Activated CD4-positive, alpha-beta T cell treated with anti-CD3 and anti-CD28 coated beads, Interleukin-2, amount 50 U/mL, for 16 hours (primary cell): ENCODE results near the gene RMND1.
"Not testable (repeated sequence)": the region's sequence is repeated elsewhere in the genome, so short reads cannot be mapped to it uniquely, and the experiment has no call there.

Experiments
- DNase-seq: peaks from one replicate; pipeline ENCODE4 v3.0.0-alpha.2; 2020

The RMND1 gene

DNA sequence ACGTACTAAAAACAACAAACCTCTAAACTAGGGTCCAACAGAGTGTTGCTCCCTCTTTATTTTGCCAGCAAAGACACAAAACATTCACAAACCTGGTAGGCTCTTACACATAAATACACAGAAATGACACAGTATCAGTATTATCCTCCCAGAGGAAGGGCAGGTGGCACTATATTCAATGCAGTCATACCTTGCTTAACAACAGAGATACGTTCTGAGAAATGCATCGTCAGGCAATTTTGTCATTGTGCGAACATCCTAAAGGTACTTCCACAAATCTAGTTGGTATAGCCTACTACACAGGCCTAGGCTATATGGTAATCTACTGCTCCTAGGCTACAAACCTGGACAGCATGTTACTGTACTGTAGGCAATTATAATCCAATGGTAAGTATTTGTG is 70.2 kb downstream of the RMND1 start:
- DNase-seq = peak; percentile 59

DNA sequence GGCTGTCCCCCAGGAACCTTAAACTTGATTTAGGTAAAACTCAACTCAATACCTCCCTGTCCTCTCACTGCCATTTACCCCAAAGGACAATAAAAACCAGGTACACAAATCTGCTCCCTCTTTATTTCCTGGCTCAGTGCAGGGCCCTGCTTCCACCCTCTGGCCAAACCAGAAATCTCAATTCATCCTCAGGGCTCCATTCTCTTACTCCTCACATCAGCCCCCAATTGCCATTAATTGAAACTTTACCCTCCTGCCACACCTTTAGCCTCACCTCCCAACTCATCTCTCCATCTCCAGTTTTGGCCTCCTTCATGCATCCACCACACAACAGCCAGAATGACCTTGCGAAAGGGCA is 71.1 kb downstream of the RMND1 start:
- no peak for DNase-seq

DNA sequence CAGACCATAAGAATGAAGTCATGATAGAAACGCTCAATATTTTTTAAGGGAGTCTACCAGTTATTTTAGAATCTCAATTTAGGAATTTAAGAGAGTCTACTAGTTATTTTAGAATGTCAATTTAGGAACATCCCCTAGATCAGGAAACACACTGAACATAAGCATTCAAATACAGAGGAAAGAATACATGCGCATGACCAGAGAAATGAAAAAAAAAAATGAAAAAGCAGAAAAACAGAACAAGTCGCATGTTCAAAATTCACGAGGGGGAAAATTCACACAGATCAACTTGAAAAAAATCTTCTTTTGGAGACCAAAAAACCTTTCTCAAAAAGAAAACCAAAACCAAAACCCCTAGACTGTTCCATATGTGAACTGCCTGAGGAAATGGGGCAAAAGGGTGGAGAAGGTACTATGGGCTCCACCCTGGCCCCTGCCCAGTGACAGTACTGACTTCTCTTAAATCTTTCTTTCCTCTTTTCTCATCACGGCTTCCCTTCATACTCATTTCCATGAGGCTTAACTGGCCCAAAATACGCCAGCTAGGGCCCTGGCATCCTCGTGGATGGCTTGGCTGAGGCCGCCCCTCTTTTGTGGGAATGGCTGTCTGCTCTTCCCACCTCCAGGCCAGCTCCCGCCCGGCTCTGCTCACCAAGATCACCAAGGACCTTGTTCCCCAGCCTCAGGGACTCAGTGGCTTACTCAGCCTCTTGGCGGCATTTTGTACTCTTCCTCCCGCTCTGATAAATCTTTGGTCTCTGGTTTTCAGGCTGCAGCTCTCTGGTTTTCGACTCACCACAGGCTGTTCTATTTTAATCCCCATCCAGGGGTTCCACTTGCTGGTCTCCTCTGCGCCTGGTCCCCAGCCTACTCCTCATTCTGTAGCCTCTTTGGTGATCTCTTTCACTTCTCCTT is 71.7 kb downstream of the RMND1 start:
- peak; percentile 50 for DNase-seq

DNA sequence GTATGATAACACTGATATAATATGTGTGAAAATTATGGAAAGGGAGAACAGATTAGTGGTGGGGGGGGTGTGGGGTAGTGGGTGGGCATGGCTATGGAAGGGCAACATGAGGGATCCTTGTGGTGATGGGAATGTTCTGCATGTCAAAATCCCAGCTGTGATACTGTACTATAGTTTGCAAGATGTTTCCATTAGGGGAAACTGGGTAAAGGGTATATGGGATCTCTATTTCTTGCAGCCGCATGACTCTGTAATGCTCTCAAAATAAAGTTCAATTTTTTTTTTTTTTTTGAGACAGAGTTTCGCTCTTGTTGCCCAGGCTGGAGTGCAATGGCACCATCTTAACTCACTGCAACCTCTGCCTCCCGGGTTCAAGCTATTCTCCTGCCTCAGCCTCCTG is 74.8 kb downstream of the RMND1 start:
- DNase-seq = no peak

DNA sequence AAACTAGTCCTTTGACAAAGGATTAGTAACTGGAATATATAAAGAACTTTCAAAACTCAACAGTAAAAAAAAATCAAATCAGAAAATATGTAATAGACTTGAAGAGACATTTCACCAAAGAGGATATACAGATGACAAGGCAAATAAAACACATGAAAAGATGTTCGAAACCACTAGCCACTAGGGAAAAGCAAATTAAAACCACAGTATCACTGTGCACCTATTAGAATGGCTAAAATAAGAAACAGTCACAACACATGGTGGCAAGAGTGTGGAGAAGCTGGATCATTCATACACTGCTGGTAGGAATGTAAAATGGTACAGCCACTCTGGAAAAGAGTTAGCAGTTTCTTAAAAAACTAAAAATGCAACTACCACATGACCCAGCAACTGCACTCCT is 75.5 kb downstream of the RMND1 start:
- DNase-seq = peak; percentile 26

DNA sequence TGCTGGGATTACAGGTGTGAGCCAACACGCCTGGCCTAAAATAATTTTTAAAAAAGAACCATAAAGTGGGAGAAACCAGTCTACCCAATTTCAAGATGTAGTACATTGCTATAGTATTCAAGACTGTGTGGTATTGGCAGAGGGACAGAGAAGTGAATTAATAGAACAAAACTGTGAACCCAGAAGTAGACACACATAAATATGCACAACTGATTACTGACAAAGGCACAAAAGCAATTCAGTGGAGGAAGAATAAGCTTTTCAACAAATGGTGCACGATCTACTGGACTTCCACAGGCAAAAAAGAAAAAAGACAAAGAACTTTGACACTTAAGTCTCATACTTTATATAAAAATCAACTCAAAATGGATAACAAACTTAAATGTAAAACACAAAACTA is 76.1 kb downstream of the RMND1 start:
- no peak for DNase-seq

DNA sequence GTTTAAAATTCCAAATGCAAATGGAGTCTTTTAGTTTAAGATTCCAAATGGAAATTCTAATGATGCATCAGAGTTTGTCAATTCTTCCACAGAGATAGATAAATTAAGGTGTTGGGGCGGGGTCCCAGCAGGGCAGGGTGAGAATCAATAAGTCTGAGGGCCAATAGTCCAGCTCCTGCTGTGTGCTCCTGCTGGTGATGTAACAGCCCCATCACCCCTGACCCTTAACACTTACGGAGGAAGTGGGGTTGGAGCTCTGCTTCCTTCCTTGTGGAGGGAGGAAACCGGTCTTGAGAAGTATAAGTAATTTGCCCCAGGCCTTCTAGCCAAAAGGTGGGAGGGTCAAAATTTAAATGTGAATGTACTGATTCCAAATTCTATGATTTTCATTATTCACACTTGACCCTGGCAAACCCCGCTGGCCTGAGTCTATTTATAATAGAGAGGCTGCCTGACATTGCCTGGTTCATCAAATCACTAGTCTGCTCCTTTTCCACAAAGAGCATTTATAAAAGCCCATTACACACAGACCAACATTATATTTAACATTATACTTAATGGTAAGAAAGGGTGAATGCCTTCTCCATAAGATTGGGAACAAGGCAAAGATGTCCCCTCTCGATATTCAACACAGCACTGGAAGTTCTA is 77.8 kb downstream of the RMND1 start:
- peak; percentile 52 for DNase-seq

DNA sequence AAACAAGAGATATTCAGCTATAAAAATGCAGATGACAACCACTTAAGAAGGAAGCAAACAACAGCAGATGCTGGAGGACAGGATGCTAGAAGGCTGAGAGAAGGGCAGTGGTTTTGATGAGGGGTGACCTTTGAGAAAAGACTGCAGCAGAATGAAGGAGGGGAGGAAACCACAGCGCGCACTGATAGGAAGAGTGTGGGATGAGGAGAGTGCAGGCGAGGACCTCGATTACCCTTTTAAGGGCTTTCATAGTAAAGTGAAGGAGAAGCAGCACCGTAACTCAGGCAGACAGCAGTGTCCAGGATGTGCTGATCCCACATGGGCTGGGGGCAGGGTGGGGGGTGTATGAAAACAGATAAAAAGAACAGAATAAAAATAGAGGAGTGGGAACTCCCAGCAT is 79.8 kb downstream of the RMND1 start:
- peak; percentile 27 for DNase-seq

DNA sequence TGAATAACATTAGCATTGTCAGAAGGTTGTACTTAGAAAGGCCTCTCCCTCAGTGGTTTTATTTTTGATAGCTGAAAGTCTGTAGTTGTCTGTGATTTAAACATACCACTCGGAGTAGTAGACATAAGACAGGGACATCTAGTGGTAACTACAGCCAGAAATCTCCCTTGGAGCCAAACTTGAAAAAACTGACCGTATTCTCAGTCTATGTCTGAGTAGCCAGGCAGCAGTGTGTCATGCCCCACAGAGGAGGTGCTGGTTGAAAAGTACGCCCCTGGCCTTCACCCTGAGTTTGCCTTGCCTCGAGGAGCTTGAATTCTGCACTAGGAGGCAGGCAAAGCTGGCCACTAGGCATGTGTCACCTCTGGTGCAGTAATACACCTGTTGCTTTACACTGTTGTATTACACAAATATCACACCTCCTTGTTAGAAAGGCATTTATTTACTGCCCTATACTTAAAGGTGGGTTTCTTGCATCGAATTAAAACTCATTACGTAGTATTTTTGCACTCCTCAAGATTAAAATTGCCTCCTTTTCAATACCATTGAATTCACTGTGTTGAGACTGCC is 81.3 kb downstream of the RMND1 start:
- no peak for DNase-seq

DNA sequence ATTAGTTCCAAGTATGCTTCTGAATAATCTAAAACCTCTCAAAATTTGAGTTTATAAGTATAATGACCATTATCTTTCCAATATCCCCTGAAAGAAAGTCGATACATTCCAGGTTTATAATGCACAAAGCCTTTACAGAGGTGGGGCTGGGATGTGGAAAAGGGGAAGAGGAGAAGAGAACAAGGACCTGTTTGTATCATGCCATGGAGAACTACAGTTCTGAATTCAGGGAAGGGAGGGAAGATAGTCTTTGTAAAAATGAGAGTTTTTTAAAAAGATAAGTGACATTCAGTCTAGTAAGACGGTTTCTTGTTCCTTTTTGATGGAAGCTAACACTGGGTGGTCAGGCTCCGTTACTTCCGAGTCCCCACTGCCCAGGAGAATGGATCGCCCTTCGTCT is 86.7 kb downstream of the RMND1 start:
- no peak for DNase-seq

DNA sequence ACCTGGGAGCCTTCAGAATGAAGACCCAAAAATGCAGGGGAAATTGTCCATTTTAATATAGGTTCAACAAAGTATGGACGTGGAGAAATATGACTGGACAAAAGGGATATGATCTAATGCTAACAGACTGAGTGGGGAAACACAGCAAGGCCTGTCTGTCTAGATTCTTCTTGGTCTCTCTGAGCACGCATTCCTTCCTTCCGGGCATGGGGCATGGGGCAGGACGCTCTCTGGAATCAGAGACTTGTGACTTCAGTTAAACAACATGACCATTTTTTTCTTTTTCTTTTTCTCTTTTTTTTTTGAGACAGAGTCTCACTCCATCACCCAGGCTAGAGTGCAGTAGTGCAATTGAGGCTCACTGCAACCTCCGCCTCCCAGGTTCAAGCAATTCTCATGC is 92.4 kb downstream of the RMND1 start:
- no peak for DNase-seq

DNA sequence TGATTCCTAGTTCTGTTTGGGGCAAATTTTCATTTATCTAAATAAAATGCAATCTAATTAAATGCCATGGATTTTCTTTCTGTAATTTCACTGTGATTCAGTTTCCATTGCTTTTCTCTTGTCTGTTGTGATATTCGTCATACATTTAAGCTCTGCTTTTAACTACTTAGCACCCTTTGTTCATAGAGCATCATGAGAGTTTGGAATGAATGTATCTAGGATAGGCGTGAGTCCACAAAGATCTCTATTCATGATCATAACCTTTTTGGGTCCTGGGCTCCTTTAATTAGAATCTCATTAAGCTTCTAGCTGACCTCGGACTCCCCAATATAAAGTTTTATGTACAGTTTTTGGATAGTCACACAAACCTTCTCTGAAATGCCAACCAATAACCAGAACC is 93.5 kb downstream of the RMND1 start:
- DNase-seq = no peak

DNA sequence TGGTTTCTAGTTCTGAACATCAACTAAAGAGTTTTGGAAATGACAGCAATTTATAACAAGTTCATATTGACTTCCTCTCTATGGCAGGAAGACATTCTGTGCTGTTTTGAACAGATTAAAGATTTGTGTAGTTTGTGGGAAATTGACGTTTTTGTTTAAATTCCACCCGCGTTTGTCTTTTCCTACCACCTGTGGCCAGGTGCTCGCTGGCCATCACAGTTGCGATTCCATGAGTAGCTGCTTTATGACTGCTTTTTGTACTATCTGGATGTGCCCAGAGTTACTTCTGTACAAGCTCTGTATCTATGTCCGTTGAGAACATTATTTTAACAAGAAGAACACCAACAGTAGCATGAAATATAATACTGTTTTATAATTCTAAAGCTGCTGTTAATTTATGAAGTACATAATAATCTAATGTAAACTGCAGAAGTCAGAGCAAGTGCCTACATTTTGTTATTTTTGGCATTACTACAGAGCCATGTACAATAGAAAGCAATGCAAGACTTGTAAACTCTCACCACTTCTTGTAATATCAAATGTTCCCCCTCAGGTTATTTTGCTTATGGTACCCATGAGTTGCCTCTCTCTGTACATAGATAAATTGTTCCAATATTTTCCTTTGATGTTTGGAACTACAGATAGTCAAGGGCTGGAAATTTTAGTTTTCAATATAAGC is 94.0 kb downstream of the RMND1 start:
- no peak for DNase-seq

DNA sequence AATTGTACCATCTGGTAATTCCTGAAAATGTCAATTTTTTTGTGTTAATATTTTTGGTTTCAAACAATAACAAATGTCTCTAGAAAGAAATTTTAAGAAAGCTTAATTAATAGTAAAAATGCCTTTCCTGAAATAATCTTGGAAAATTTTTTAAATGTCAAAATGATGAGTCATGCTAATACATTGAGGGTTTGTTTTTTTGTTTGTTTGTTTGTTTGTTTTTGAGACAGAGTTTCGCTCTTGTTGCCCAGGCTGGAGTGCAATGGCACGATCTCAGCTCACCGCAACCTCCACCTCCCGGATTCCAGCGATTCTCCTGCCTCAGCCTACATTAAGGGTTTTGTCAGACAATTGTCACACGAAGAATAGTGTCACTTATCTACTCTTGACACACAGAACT is 94.9 kb downstream of the RMND1 start:
- DNase-seq = not testable (repeated sequence)
